WI38 (cell line): Measurements from ENCODE around the gene SPATS2L.

Source experiments
- H3K4me3 ChIP-seq: 2 replicates; pipeline ENCODE4 v1.5.1; 2011; ENCODE audit warnings: low read depth, mild to moderate bottlenecking, control low read depth, low read length
- TF ChIP-seq, protein P1 (sequence below): IDR thresholded peaks from 2 replicates; pipeline ENCODE4 v1.5.1; 2012; ENCODE audit warnings: low read depth, mild to moderate bottlenecking, control low read depth, low read length

Gene SPATS2L

DNA sequence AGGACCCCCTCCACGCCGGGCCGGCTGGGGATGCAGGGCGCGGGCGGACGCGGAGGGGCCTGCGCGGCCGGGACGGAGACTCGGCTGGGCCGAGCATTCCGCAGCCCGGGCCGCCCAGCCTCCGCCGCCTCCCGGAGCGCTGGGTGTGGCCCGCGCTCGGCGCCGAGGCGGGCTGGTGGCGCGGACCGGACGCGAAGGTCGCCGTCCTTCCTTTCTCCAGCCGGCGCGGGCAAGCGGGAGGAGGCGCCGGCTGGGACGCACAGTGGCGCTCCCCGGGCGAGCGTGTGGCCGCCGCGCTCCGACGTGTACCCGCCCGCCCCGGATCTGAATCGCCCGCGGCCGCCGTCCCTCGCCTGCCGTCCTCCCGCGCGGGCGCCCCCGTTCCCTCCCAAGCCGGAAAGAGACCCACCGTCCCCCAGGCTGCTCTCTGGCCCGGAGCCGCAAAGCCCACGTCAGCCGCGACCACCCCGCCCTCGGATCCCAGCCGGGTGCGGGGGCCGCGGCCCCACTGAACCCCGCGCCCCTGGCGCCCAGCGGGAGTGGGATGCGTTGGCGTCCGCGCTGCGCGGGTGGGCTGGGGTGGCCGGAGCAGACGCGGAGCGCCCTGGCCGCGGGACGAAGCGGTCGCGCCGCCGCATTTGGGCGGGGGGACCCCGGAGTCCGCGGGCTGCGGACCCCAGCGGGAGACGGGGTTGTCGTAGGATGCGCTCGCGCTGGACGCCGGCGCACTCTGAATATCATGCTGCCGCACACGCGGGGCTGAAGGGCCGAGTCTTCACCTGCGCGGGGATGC is 634 bp downstream of the SPATS2L start:
- TF ChIP-seq, protein P1, sequence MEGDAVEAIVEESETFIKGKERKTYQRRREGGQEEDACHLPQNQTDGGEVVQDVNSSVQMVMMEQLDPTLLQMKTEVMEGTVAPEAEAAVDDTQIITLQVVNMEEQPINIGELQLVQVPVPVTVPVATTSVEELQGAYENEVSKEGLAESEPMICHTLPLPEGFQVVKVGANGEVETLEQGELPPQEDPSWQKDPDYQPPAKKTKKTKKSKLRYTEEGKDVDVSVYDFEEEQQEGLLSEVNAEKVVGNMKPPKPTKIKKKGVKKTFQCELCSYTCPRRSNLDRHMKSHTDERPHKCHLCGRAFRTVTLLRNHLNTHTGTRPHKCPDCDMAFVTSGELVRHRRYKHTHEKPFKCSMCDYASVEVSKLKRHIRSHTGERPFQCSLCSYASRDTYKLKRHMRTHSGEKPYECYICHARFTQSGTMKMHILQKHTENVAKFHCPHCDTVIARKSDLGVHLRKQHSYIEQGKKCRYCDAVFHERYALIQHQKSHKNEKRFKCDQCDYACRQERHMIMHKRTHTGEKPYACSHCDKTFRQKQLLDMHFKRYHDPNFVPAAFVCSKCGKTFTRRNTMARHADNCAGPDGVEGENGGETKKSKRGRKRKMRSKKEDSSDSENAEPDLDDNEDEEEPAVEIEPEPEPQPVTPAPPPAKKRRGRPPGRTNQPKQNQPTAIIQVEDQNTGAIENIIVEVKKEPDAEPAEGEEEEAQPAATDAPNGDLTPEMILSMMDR, result no peak
- peak overlapping the region; percentile 79 for H3K4me3 ChIP-seq

DNA sequence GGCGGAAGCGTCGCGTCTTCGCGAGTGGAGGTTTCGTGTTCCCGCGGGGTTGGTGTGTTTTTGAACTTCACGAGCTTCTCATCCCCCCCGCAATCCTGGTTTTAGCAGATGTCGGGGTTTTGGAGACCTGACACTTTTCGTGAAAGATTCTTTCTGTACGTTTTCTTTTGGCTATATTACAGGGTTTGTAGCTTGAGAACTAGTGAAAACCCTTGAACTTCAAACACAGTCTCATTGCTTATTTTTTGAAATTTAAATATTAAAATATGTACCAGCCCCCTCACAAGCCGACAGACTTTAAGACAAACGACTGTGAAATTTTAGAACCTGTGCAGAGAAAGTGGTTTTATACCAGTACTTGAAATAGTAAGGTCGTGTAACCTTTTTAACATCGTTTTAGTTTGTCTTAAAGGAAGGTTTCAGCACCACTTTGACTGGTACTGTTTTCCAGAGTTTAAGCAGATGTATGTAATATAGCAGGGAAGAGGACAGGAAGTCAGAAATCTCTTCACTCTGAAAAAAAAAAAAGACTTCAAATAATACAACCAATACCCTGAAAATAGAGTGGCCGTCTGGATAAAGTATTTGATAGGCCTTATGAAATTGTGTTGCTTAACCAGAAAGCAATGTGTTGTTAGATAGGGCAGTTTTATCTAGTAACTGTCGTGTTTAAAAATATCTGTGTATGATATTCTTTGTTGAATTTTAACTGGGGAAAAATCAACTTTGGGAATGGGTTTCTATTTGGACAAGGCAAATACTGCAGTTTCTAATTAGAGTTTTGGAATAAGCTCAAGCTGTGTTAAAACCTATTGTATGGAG is 1.4 kb downstream of the SPATS2L start:
- TF ChIP-seq, protein P1, result no peak
- peak overlapping the region; percentile 79 for H3K4me3 ChIP-seq

DNA sequence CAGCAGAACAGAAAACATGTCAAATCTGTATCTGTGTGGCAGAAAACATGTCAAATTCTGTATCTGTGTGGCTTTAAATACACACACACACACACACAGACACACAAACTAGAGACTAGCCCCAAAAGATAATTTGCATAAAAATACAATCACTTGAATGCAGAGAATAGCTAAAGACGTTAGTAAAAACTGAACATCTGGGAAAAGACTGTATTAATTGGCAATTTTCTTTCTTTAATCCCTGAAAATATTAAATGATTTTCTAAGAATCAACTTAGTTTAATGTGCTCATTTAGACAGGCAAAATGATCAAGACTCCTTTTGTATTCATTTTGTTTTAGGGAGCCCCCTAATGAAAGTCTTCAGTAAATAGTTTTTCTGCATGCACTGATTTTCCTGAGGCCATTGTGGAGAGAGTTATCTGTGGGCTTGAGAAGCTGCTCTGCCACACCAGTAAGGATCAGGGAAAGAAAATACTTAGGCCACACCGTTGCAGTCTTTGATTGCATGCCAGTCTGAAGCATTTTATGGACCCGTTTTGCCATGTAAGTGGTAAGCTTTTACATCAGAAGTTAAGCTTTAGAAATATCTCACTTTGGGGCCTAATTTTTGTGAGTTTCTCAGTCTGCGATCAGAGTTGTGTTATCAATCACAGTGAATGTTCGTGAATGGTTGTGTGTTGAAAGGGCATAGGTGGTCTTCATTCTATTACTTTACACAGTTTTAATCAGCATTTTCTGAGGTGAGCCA is 2.2 kb downstream of the SPATS2L start:
- TF ChIP-seq, protein P1, result no peak
- H3K4me3 ChIP-seq, result peak overlapping the region; percentile 79

DNA sequence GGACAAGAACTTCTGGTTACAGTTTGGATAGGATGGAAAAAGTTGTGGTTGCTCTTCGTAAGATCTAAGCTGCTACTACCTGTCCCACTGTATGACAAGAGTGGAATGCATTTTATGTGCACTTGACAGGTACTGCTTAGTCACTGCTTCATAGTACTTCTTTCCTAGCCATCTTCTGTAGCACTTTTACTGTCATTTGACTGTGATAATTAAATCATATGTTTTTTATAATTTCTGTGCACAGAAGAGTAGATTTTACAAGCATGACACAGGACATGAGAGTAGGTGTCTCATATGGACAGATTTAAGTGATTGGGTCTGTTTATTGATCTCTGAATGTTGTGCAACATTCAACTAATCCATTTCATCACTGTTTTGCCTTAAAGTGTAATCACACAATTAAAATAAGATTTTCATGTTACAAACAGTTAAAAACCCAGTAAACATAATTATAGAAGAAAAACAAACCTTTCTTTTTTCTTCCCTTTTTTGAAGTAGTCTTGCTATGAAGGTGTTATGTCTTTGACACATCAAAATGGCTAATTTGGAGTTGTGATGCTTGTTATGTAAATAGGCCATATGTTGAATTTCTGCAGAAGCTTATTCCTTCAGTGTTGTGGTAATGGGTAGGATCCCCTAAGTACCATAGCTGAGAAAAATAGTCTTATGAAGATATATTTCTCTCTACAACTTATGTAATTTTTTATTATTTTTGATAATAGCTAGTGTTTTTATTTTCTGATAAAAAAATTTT is 3.0 kb downstream of the SPATS2L start:
- H3K4me3 ChIP-seq, result peak overlapping the region; percentile 79
- TF ChIP-seq, protein P1, result no peak

DNA sequence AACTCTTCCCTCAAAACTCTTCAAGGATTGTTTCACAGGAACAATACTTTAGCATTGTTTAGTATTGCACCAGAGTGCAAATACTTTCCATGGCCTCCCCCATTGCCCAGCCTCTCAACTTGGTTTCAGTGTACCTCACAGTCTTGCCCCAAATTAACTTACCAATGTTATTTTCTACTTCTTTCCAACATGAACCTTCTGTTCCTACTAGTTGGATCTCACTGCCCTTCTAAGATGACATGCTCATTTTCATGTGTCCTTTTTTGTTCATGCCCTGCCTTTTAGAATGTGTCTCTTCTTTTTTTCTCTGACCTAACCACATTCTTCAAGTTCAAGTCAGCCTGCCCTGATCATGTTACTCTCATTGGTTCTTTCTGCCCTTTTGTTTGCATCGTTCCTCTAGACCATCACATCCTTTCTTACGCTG is 4.1 kb downstream of the SPATS2L start:
- H3K4me3 ChIP-seq, result peak overlapping the region; percentile 15
- TF ChIP-seq, protein P1, result no peak

DNA sequence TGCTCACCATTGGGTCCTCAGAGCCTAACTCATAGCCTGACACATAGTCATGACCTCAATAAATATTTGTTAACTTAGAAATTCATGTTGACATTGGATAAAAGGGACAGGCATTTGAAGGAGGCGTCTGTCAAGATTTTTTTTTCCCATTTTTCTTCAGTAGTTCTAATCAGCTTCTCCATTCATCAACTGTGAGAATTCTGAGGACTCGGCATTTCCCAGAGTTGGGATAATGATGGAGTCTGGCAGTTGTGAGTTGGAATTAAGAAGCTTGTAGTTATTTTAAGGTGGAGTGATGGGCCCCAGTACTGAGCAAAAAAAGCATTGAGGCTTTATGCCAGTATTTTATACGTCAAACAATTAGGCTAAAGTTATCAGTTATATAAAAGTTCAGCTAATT is 4.6 kb downstream of the SPATS2L start:
- TF ChIP-seq, protein P1, result no peak
- peak overlapping the region; percentile 15 for H3K4me3 ChIP-seq
